HEK293 (cell line): ENCODE data around the gene LIMA1.

Experiments used
- CTCF ChIP-seq: fragments of 450-650 bp; formaldehyde crosslinking; IDR thresholded peaks from 2 replicates; pipeline ENCODE4 v1.5.1; 2016; ENCODE audit warnings: missing biosample characterization, missing genetic modification characterization
- ZNF707 ChIP-seq: fragments of 450-650 bp; formaldehyde crosslinking; IDR thresholded peaks from 2 replicates; pipeline ENCODE4 v1.5.1; 2016; ENCODE audit warnings: missing biosample characterization, missing genetic modification characterization

- TF ChIP-seq ZNF707 (tag by site-specific recombination): no peak
- no peak for TF ChIP-seq CTCF (tag by site-specific recombination)
These were observed 48.4 kb upstream of the LIMA1 start for GRCh38 chr12:50331745-50332144.
